H1 (cell line): ENCODE measurements around the gene PKMYT1. TPM values are rescaled to one million over a fixed set of nuclear protein-coding genes. Genes with fewer than 3 reads are reported as not detected.
"Not testable (repeated sequence)": the region's sequence is repeated elsewhere in the genome, so short reads cannot be mapped to it uniquely, and the experiment has no call there.

Source experiments
- CTCF ChIA-PET: fragments of 300-600 bp; sonication (Branson Sonifier 250); formaldehyde crosslinking; loops from one replicate; lab custom pipeline; 2021; ENCODE audit not compliant: partially characterized antibody; lab: Charles Lee
- POLR2A ChIA-PET: fragments of 300-600 bp; sonication (Branson Sonifier 250); formaldehyde crosslinking; loops from one replicate; lab custom pipeline; 2021; ENCODE audit warnings: inconsistent platforms; ENCODE audit not compliant: partially characterized antibody; lab: Charles Lee
- DNase-seq, 2 experiments: peaks; one replicate each; pipeline versions ENCODE4 v3.0.0 to v3.0.0-alpha.2; 2010 to 2022; ENCODE audit warnings: low spot score in 2 of 2, low read depth in 1 of 2, mixed read lengths in 1 of 2
- FAIRE-seq: peaks from 2 replicates; lab custom pipeline; 2011; peaks lifted over from hg19 to GRCh38; lab: Jason Lieb, UNC
- H2AFZ ChIP-seq: 2 replicates; pipeline ENCODE4 v1.8.1; 2012; ENCODE audit warnings: low read length, inconsistent platforms
- H2AK5ac ChIP-seq: 2 replicates; pipeline ENCODE4 v1.6.1; 2013; ENCODE audit warnings: low read depth, low read length
- H2BK120ac ChIP-seq: replicated peaks from 2 replicates; pipeline ENCODE3; 2013; ENCODE audit warnings: low read depth, low read length, inconsistent platforms
- H2BK12ac ChIP-seq: 2 replicates; pipeline ENCODE4 v1.6.1; 2013; ENCODE audit warnings: low read depth, low read length
- H2BK15ac ChIP-seq: 2 replicates; pipeline ENCODE4 v1.6.1; 2013; ENCODE audit warnings: low read length
- H2BK20ac ChIP-seq: 2 replicates; pipeline ENCODE4 v1.6.1; 2013; ENCODE audit warnings: low read length
- H2BK5ac ChIP-seq: 2 replicates; pipeline ENCODE4 v1.6.1; 2013; ENCODE audit warnings: low read depth, low read length
- H3K14ac ChIP-seq: 2 replicates; pipeline ENCODE4 v1.6.1; 2013; ENCODE audit warnings: inconsistent platforms; ENCODE audit not compliant: insufficient read length
- H3K18ac ChIP-seq: 2 replicates; pipeline ENCODE4 v1.6.1; 2013; ENCODE audit warnings: low read length; ENCODE audit errors: extremely low read depth
- H3K23ac ChIP-seq: 2 replicates; pipeline ENCODE4 v1.6.1; 2013; ENCODE audit warnings: inconsistent platforms; ENCODE audit not compliant: insufficient read length
- H3K23me2 ChIP-seq: 2 replicates; pipeline ENCODE4 v1.6.1; 2013; ENCODE audit warnings: low read depth, low read length
- H3K27ac ChIP-seq: 2 replicates; pipeline ENCODE4 v1.6.1; 2011; ENCODE audit warnings: low read depth, low read length, inconsistent platforms
- H3K27me3 ChIP-seq, 4 experiments: replicated peaks in 1 of 4; 1 replicate in 1 of 4; 2 replicates in 3 of 4; pipeline versions ENCODE4 v1.6.1 to v1.8.1; 2011 to 2013; ENCODE audit warnings: low read length in 3 of 4, mild to moderate bottlenecking in 3 of 4, inconsistent platforms in 2 of 4, mixed read lengths in 2 of 4, moderate library complexity in 1 of 4; ENCODE audit not compliant: control insufficient read depth in 3 of 4, insufficient read depth in 3 of 4; ENCODE audit errors: extremely low read depth in 1 of 4
- H3K36me3 ChIP-seq, 4 experiments: 2 replicates each; pipeline versions ENCODE4 v1.6.1 to v1.8.1; 2011 to 2013; ENCODE audit warnings: mild to moderate bottlenecking in 4 of 4, low read length in 3 of 4, moderate library complexity in 2 of 4, control low read depth in 1 of 4, inconsistent platforms in 1 of 4; ENCODE audit not compliant: insufficient read depth in 4 of 4, control insufficient read depth in 2 of 4
- H3K4ac ChIP-seq: replicated peaks from 2 replicates; pipeline ENCODE3; 2013; ENCODE audit warnings: low read length, low read depth, mixed read lengths, inconsistent platforms; ENCODE audit not compliant: insufficient read length
- H3K4me1 ChIP-seq, 4 experiments: replicated peaks in 1 of 4; 1 replicate in 1 of 4; 2 replicates in 3 of 4; pipeline versions ENCODE4 v1.6.1 to v1.8.1; 2011 to 2013; ENCODE audit warnings: low read length in 3 of 4, inconsistent platforms in 2 of 4, mixed read lengths in 1 of 4; ENCODE audit not compliant: insufficient read depth in 4 of 4, control insufficient read depth in 3 of 4
- H3K4me2 ChIP-seq, 2 experiments: 2 replicates each; pipeline versions ENCODE4 v1.6.1 to v1.8.1; 2011 to 2013; ENCODE audit warnings: low read depth in 2 of 2, low read length in 2 of 2, control low read depth in 1 of 2, inconsistent platforms in 1 of 2, mild to moderate bottlenecking in 1 of 2; ENCODE audit not compliant: insufficient read depth in 1 of 2
- H3K4me3 ChIP-seq, 4 experiments: fragments of 200-600, 300-600 bp in 1 of 4; sonication (generic), shearing (Covaris generic), sonication (Bioruptor Twin) in 1 of 4; 2 replicates each; pipeline versions ENCODE4 v1.5.1 to v1.8.1; 2011 to 2016; ENCODE audit warnings: low read length in 4 of 4, low read depth in 3 of 4, control low read depth in 2 of 4, inconsistent platforms in 2 of 4, mild to moderate bottlenecking in 2 of 4, mixed read lengths in 1 of 4, moderate library complexity in 1 of 4; ENCODE audit not compliant: insufficient read depth in 2 of 4; ENCODE audit errors: extremely low read depth in 1 of 4
- H3K56ac ChIP-seq: replicated peaks from 2 replicates; pipeline ENCODE3; 2013; ENCODE audit warnings: low read depth, mild to moderate bottlenecking, mixed read lengths, low read length, inconsistent platforms; ENCODE audit not compliant: insufficient read length
- H3K79me1 ChIP-seq: 2 replicates; pipeline ENCODE4 v1.6.1; 2013; ENCODE audit warnings: low read depth, low read length, control low read depth
- H3K79me2 ChIP-seq, 2 experiments: 2 replicates each; pipeline versions ENCODE4 v1.6.1 to v1.8.1; 2012 to 2013; ENCODE audit warnings: low read length in 2 of 2, mild to moderate bottlenecking in 2 of 2, inconsistent platforms in 1 of 2; ENCODE audit not compliant: insufficient read depth in 2 of 2, control insufficient read depth in 1 of 2
- H3K9ac ChIP-seq, 4 experiments: replicated peaks in 1 of 4; 1 replicate in 1 of 4; 2 replicates in 3 of 4; pipeline versions ENCODE4 v1.6.1 to v1.8.1; 2011 to 2013; ENCODE audit warnings: low read depth in 3 of 4, low read length in 3 of 4, control low read depth in 2 of 4, mild to moderate bottlenecking in 2 of 4, moderate library complexity in 2 of 4, inconsistent platforms in 1 of 4; ENCODE audit errors: extremely low read depth in 1 of 4
- H3K9me3 ChIP-seq, 2 experiments: 2 replicates each; pipeline versions ENCODE4 v1.6.1 to v1.8.1; 2012 to 2013; ENCODE audit warnings: mild to moderate bottlenecking in 2 of 2, moderate library complexity in 2 of 2, control low read depth in 1 of 2, inconsistent platforms in 1 of 2, low read depth in 1 of 2, low read length in 1 of 2, mixed read lengths in 1 of 2; ENCODE audit not compliant: insufficient read depth in 2 of 2
- H4K20me1 ChIP-seq, 2 experiments: replicated peaks in 1 of 2; 2 replicates each; pipeline versions ENCODE3 to v1.8.1; 2011 to 2013; ENCODE audit warnings: inconsistent platforms in 2 of 2, low read length in 2 of 2, mild to moderate bottlenecking in 1 of 2; ENCODE audit not compliant: insufficient read depth in 2 of 2, control insufficient read depth in 1 of 2
- H4K5ac ChIP-seq: 2 replicates; pipeline ENCODE4 v1.6.1; 2013; ENCODE audit warnings: low read length, low read depth, mixed read lengths, inconsistent platforms; ENCODE audit not compliant: insufficient read length
- H4K8ac ChIP-seq: 2 replicates; pipeline ENCODE4 v1.8.0; 2013; ENCODE audit warnings: mild to moderate bottlenecking, moderate library complexity, low read length, inconsistent platforms; ENCODE audit not compliant: insufficient read depth; ENCODE audit errors: extremely low read depth
- H4K91ac ChIP-seq: replicated peaks from 2 replicates; pipeline ENCODE3; 2013; ENCODE audit warnings: low read length, mixed read lengths, inconsistent platforms; ENCODE audit not compliant: insufficient read length
- WGBS, 2 experiments: shearing (Covaris generic) in 1 of 2; methylation state at CpG; one replicate each; pipeline versions ENCODE4 v1.1.6 to v1.1.7; 2013 to 2015; ENCODE audit warnings: low lambda C conversion rate in 2 of 2, mixed read lengths in 2 of 2, inconsistent platforms in 1 of 2, low coverage in 1 of 2, missing lambda C conversion rate in 1 of 2; ENCODE audit not compliant: insufficient replicate concordance in 2 of 2, insufficient coverage in 1 of 2, insufficient read length in 1 of 2; ENCODE audit errors: extremely low coverage in 1 of 2, missing lambda C conversion rate in 1 of 2; 5-methylcytosine and 5-hydroxymethylcytosine counted together
- polyA plus RNA-seq, 7 experiments: library from polyadenylated mRNA; depleted of rRNA in 3 of 7; stranded (reverse) in 5 of 7; unstranded in 2 of 7; fragments of >200 nt in 5 of 7; fragments of 200-250 nt in 2 of 7; gene quantifications; 1 replicate in 5 of 7; 2 replicates in 1 of 7; 4 replicates in 1 of 7; pipeline versions ENCODE4 v1.2.1 to v1.2.3, GENCODE V29; 2011 to 2013; ENCODE audit warnings: missing spikeins in 2 of 7, mixed read lengths in 2 of 7
- total RNA-seq: library from RNA; stranded (reverse); fragmentation: NEBNext Ultra II Directional; extraction: Animal tissue kit (Norgen Biotek cat#: 25700); gene quantifications from 2 replicates; pipeline ENCODE4 v1.2.1, GENCODE V29; 2021

The PKMYT1 gene
- total and polyA plus RNA-seq, 2 of the 8 experiments (the other 6 are each of a cell fraction or from before 2014, with no cell fraction given): 74.7 to 85.2 TPM

DNA sequence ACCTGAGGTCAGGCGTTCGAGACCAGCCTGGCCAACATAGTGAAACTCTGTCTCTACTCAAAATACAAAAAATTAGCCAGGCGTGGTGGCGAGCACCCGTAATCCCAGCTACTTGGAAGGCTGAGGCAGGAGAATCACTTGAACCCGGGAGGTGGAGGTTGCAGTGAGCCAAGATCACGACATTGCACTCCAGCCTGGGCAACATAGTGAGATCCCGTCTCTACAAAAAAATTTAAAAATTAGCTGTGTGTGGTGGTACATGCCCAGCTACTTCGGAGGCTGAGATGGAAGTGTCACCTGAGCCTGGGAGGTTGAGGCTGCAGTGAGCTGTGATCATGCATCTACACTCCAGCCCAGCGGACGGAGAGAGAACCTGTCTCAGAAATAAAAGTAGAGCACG lies 36.5 kb downstream of the PKMYT1 start:
- ChIA-PET POLR2A (interaction anchor here (1.0 kb wide), 1 partner anchor 69 kb away, joined by 4 read pairs; the partner anchor contains the start of gene CLDN9), CTCF (interaction anchor here (0.7 to 6.0 kb wide), 4 partner anchors 13 to 1542 kb away, joined by 3 to 28 read pairs (median 4); partner anchors contain the start of gene ZG16B)
- not testable (repeated sequence) for H3K14ac ChIP-seq, H2BK5ac ChIP-seq, H3K4me2 ChIP-seq, H3K79me2 ChIP-seq, H4K91ac ChIP-seq, H3K18ac ChIP-seq, H3K4me1 ChIP-seq, H3K23ac ChIP-seq, H3K9me3 ChIP-seq, H3K56ac ChIP-seq, H2BK12ac ChIP-seq, H4K8ac ChIP-seq, H4K20me1 ChIP-seq, H2AFZ ChIP-seq, H2BK120ac ChIP-seq, H3K4ac ChIP-seq, H4K5ac ChIP-seq, H3K79me1 ChIP-seq, DNase-seq, FAIRE-seq, H3K9ac ChIP-seq, H3K27ac ChIP-seq, H2AK5ac ChIP-seq, H3K4me3 ChIP-seq, H3K27me3 ChIP-seq, H2BK15ac ChIP-seq, H2BK20ac ChIP-seq, H3K23me2 ChIP-seq
- peaks cover 0 to 11% (median 2%) of the 10 kb centered on the region in 4 experiments; a peak in 4 of 8 replicates for H3K36me3 ChIP-seq
- WGBS, 2 experiments: 84% methylated on average over 12 of the region's 12 CpGs; no CpG with 5 or more reads in 1 of the 2 experiments
